Activated CD8-positive, alpha-beta memory T cell treated with anti-CD3 and anti-CD28 coated beads, Interleukin-2, amount 50 U/mL, for 1 hour (primary cell): ENCODE data around the gene ATXN10.

Source experiments
- DNase-seq: peaks from one replicate; pipeline ENCODE4 v3.0.0-alpha.2; 2020; ENCODE audit errors: extremely low read depth

ATXN10 gene

GRCh38 chr22:45878051-45878781 lies 206.6 kb downstream of the ATXN10 start:
- no peak for DNase-seq

GRCh38 chr22:45878901-45879551 lies 207.4 kb downstream of the ATXN10 start:
- no peak for DNase-seq

GRCh38 chr22:45879552-45879949 lies 207.9 kb downstream of the ATXN10 start:
- no peak for DNase-seq

GRCh38 chr22:45880091-45880715 lies 208.6 kb downstream of the ATXN10 start:
- no peak for DNase-seq

GRCh38 chr22:45880716-45881523 lies 209.3 kb downstream of the ATXN10 start:
- DNase-seq, result no peak

- no peak for DNase-seq
Measured at GRCh38 chr22:45881524-45881875, 209.9 kb downstream of the ATXN10 start.

GRCh38 chr22:45882881-45883810 lies 211.5 kb downstream of the ATXN10 start:
- DNase-seq, result no peak

GRCh38 chr22:45883811-45884170 lies 212.2 kb downstream of the ATXN10 start:
- no peak for DNase-seq

GRCh38 chr22:45884201-45885062 lies 212.8 kb downstream of the ATXN10 start:
- no peak for DNase-seq

- no peak for DNase-seq
Measured at GRCh38 chr22:45885171-45885840, 213.7 kb downstream of the ATXN10 start.

GRCh38 chr22:45885941-45886395 lies 214.3 kb downstream of the ATXN10 start:
- DNase-seq, result no peak

GRCh38 chr22:45886540-45886939 lies 214.9 kb downstream of the ATXN10 start:
- no peak for DNase-seq

GRCh38 chr22:45887202-45888131 lies 215.8 kb downstream of the ATXN10 start:
- no peak for DNase-seq

- DNase-seq, result no peak
Measured at GRCh38 chr22:45888221-45889092, 216.8 kb downstream of the ATXN10 start.

GRCh38 chr22:45889093-45889538 lies 217.5 kb downstream of the ATXN10 start:
- DNase-seq, result no peak

- DNase-seq, result no peak
Measured at GRCh38 chr22:45889539-45890350, 218.1 kb downstream of the ATXN10 start.

GRCh38 chr22:45890351-45890635 lies 218.7 kb downstream of the ATXN10 start:
- no peak for DNase-seq
